ENCODE results near the gene IFT81. TPM values are rescaled to one million over a fixed set of nuclear protein-coding genes. Genes with fewer than 3 reads are reported as not detected.
"Not testable (repeated sequence)": the region's sequence is repeated elsewhere in the genome, so short reads cannot be mapped to it uniquely, and the experiment has no call there.

IFT81 gene
- total RNA-seq, 1 experiment from 2014 or later: 8.5 TPM

GRCh38 chr12:110205931-110206330, 81.8 kb downstream of the IFT81 start:
- CTCF ChIA-PET: no interaction called here
- no peak overlapping the region for H3K4me3 Mint-ChIP-seq (ENCODE audit: unreplicated experiment)
- POLR2A ChIA-PET: no interaction called here
- no peaks in the 10 kb centered on the region for H3K9me3 Mint-ChIP-seq (ENCODE audit: unreplicated experiment)
- no TSS peak for BruUV-seq (replicated peaks)
- no peak overlapping the region for H3K27ac Mint-ChIP-seq (ENCODE audit: low read depth, unreplicated experiment)
- no peaks in the 10 kb centered on the region for H3K27me3 Mint-ChIP-seq (ENCODE audit: insufficient read depth, unreplicated experiment)
- peaks cover 19% of the 10 kb centered on the region for H3K36me3 Mint-ChIP-seq (ENCODE audit: insufficient read depth, unreplicated experiment)
- TF ChIP-seq CTCF (IDR thresholded peaks at IDR 0.05; ENCODE audit: unreplicated experiment): no peak
- no peaks in the 10 kb centered on the region for H3K4me1 Mint-ChIP-seq (ENCODE audit: insufficient read depth, unreplicated experiment)
- intact Hi-C loops (cut with micrococcal nuclease): no loop called here
- DNase-seq (ENCODE audit: unreplicated experiment): no peak

GRCh38 chr12:110211639-110212536, 87.7 kb downstream of the IFT81 start:
- H3K4me3 Mint-ChIP-seq (ENCODE audit: unreplicated experiment); intact Hi-C loops (cut with micrococcal nuclease); H3K9me3 Mint-ChIP-seq (ENCODE audit: unreplicated experiment); H3K27me3 Mint-ChIP-seq (ENCODE audit: insufficient read depth, unreplicated experiment); H3K27ac Mint-ChIP-seq (ENCODE audit: low read depth, unreplicated experiment); H3K4me1 Mint-ChIP-seq (ENCODE audit: insufficient read depth, unreplicated experiment); H3K36me3 Mint-ChIP-seq (ENCODE audit: insufficient read depth, unreplicated experiment); BruUV-seq (replicated peaks): not testable (repeated sequence)
- peak; percentile 20 for DNase-seq (ENCODE audit: unreplicated experiment)
- ChIA-PET POLR2A (interaction anchor here (0.5 to 2.1 kb wide), 5 partner anchors 8 to 209 kb away, joined by 4 to 10 read pairs (median 4); partner anchors contain the start of gene ATP2A2), CTCF (interaction anchor here (0.5 to 0.7 kb wide), 7 partner anchors 12 to 438 kb away, joined by 3 to 4 read pairs (median 3); no protein-coding TSS in a partner anchor)

- no peaks in the 10 kb centered on the region for H3K36me3 Mint-ChIP-seq (ENCODE audit: insufficient read depth, unreplicated experiment)
- POLR2A ChIA-PET: no interaction called here
- intact Hi-C loops (cut with micrococcal nuclease): no loop called here
- BruUV-seq (replicated peaks): no TSS peak
- DNase-seq (ENCODE audit: unreplicated experiment): no peak
- H3K9me3 Mint-ChIP-seq (ENCODE audit: unreplicated experiment): peaks cover 5% of the 10 kb centered on the region
- no peaks in the 10 kb centered on the region for H3K27me3 Mint-ChIP-seq (ENCODE audit: insufficient read depth, unreplicated experiment)
- H3K27ac Mint-ChIP-seq (ENCODE audit: low read depth, unreplicated experiment): no peak overlapping the region
- H3K4me1 Mint-ChIP-seq (ENCODE audit: insufficient read depth, unreplicated experiment): no peaks in the 10 kb centered on the region
- no peak overlapping the region for H3K4me3 Mint-ChIP-seq (ENCODE audit: unreplicated experiment)
- CTCF ChIA-PET: no interaction called here
- no peak for TF ChIP-seq CTCF (IDR thresholded peaks at IDR 0.05; ENCODE audit: unreplicated experiment)
These were observed 94.0 kb downstream of the IFT81 start for GRCh38 chr12:110217996-110218674.

GRCh38 chr12:110222027-110222426, 97.9 kb downstream of the IFT81 start:
- no peaks in the 10 kb centered on the region for H3K27me3 Mint-ChIP-seq (ENCODE audit: insufficient read depth, unreplicated experiment)
- H3K4me1 Mint-ChIP-seq (ENCODE audit: insufficient read depth, unreplicated experiment): peaks cover 15% of the 10 kb centered on the region
- no peak for TF ChIP-seq CTCF (IDR thresholded peaks at IDR 0.05; ENCODE audit: unreplicated experiment)
- POLR2A ChIA-PET: interaction anchor here (2.3 kb wide), 1 partner anchor 10 kb away, joined by 10 read pairs; no protein-coding TSS in a partner anchor
- CTCF ChIA-PET: interaction anchor here (0.5 to 1.9 kb wide), 2 partner anchors 59 to 339 kb away, joined by 3 to 4 read pairs; partner anchors contain the start of gene ATP2A2
- no peak for DNase-seq (ENCODE audit: unreplicated experiment)
- no peak overlapping the region for H3K27ac Mint-ChIP-seq (ENCODE audit: low read depth, unreplicated experiment)
- no peaks in the 10 kb centered on the region for H3K9me3 Mint-ChIP-seq (ENCODE audit: unreplicated experiment)
- no TSS peak for BruUV-seq (replicated peaks)
- intact Hi-C loops (cut with micrococcal nuclease): no loop called here
- H3K36me3 Mint-ChIP-seq (ENCODE audit: insufficient read depth, unreplicated experiment): peaks cover 4% of the 10 kb centered on the region
- no peak overlapping the region for H3K4me3 Mint-ChIP-seq (ENCODE audit: unreplicated experiment)
